ENCODE measurements around the gene DEFB128.

Gene DEFB128

DNA sequence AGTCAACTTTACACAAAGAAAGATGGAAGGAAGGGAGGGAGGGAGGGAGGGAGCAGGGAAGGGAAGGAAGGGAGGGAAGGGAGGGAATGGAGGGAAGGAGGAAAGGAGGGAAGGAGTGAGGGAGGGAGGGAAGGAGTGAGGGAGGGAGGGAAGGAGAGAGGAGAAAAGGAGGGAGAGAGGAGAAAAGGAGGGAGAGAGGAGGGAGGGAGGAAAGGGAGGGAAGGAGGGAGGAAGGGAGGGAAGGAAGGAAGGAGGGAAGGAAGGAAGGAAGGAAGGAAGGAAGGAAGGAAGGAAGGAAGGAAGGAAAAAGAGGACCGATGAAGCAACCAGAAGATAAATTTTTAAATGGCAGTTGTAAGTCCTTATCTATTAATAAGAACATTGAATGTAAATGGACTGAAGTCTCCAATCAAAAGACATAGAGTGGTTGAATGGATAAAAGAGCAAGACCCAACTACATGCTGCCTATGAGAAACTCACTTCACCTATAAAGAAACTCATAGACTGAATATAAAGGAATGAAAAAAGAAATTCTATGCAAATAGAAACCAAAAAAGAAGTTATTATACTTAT lies 31.8 kb upstream of the DEFB128 start:
- TF ChIP-seq YY1 (IDR thresholded peaks at IDR 0.05; ENCODE audit: insufficient read depth, insufficient read length) (no peak), SUZ12 (IDR thresholded peaks at IDR 0.05; ENCODE audit: extremely low read depth, insufficient read depth, insufficient read length) (no peak), ZNF274 (IDR thresholded peaks at IDR 0.05; ENCODE audit: low read depth, low read length) (no peak)
- Histone ChIP-seq H3K36me3 (ENCODE audit: insufficient read depth, insufficient read length, low read length) (no peaks in the 10 kb centered on the region), H3K4me1 (ENCODE audit: insufficient read depth, insufficient read length) (no peaks in the 10 kb centered on the region), H3K9me3 (ENCODE audit: insufficient read depth, low read length) (no peaks in the 10 kb centered on the region), H3K4me3 (ENCODE audit: insufficient read length, low read depth) (no peak overlapping the region), H3K27me3 (ENCODE audit: insufficient read depth, insufficient read length) (peaks cover 4% of the 10 kb centered on the region), H3K9ac (ENCODE audit: insufficient read length, low read depth) (no peak overlapping the region)
- DNase-seq (ENCODE audit: low read depth, low spot score), result no peak

DNA sequence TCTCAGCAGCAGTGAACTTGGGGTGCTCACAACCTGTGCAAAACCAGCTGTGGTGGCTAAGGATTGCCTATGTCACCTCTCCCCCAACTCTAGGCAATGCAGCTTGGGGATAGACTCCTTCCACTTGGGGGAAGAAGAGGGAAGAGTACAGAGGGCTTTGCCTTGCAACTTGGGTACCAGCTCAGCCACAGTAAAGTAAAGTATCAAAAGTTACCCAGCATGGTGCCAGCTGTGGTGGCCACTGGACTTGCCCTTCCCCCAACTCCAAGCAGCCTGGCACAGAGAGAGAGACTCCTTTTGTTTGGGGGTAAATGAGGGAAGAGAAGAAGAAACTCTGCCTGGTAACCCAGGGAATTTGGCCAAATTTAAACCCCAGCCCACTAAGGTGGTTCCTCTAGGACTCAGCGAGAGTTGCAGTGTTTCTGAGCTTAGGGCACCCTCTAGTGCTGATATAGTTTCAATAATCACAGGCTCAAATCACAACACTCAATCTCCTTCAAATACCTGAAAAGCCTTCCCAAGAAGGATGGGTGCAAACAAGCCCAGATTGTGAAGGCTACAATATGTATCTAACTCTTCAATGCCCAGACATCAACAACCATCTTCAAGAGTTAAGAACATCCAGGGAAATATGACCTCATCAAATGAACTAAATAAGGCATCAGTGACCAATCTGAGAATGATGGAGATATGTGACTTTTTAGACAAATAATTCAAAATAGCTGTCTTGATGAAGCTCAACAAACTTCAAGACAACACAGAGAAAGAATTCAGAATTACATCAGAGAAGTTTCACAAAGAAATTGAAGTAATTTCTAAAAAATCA lies 30.0 kb upstream of the DEFB128 start:
- Histone ChIP-seq H3K36me3 (ENCODE audit: insufficient read depth, insufficient read length, low read length) (no peaks in the 10 kb centered on the region), H3K4me3 (ENCODE audit: insufficient read length, low read depth) (no peak overlapping the region), H3K4me1 (ENCODE audit: insufficient read depth, insufficient read length) (no peaks in the 10 kb centered on the region), H3K9me3 (ENCODE audit: insufficient read depth, low read length) (no peaks in the 10 kb centered on the region), H3K9ac (ENCODE audit: insufficient read length, low read depth) (no peak overlapping the region), H3K27me3 (ENCODE audit: insufficient read depth, insufficient read length) (peaks cover 4% of the 10 kb centered on the region)
- DNase-seq (ENCODE audit: low read depth, low spot score), result peak; percentile 35
- TF ChIP-seq SUZ12 (IDR thresholded peaks at IDR 0.05; ENCODE audit: extremely low read depth, insufficient read depth, insufficient read length) (no peak), YY1 (IDR thresholded peaks at IDR 0.05; ENCODE audit: insufficient read depth, insufficient read length) (no peak), ZNF274 (IDR thresholded peaks at IDR 0.05; ENCODE audit: low read depth, low read length) (no peak; the same call in 1 of the 2 replicates)

DNA sequence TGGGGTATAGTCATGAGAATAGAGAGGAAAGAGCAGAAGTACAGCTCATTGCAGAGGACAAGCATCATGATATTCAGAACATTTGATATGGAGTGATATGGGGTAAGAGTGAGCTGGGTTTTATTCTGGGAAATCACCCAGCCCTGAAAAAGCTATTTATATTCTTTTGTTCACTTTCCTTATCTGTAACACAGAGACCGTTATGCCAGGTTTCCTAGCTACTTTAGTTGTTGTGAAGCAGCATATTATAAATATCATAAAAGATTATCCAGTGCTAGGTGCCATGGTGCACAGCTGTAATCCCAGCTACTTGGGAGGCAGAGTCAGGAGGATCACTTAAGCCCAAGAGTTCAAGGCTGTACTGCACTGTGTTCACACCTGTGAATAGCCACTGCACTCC lies 27.8 kb upstream of the DEFB128 start:
- Histone ChIP-seq H3K36me3 (ENCODE audit: insufficient read depth, insufficient read length, low read length) (no peaks in the 10 kb centered on the region), H3K9ac (ENCODE audit: insufficient read length, low read depth) (no peak overlapping the region), H3K9me3 (ENCODE audit: insufficient read depth, low read length) (no peaks in the 10 kb centered on the region), H3K4me3 (ENCODE audit: insufficient read length, low read depth) (no peak overlapping the region), H3K4me1 (ENCODE audit: insufficient read depth, insufficient read length) (no peaks in the 10 kb centered on the region), H3K27me3 (ENCODE audit: insufficient read depth, insufficient read length) (peaks cover 4% of the 10 kb centered on the region)
- no peak for DNase-seq (ENCODE audit: low read depth, low spot score)
- TF ChIP-seq ZNF274 (IDR thresholded peaks at IDR 0.05; ENCODE audit: low read depth, low read length) (no peak), YY1 (IDR thresholded peaks at IDR 0.05; ENCODE audit: insufficient read depth, insufficient read length) (no peak), SUZ12 (IDR thresholded peaks at IDR 0.05; ENCODE audit: extremely low read depth, insufficient read depth, insufficient read length) (no peak)

GRCh38 chr20:215796-216195 lies 26.3 kb upstream of the DEFB128 start:
- H3K4me3 ChIP-seq (ENCODE audit: insufficient read length, low read depth), result no peak overlapping the region
- TF ChIP-seq SUZ12 (IDR thresholded peaks at IDR 0.05; ENCODE audit: extremely low read depth, insufficient read depth, insufficient read length) (no peak), YY1 (IDR thresholded peaks at IDR 0.05; ENCODE audit: insufficient read depth, insufficient read length) (no peak), ZNF274 (IDR thresholded peaks at IDR 0.05; ENCODE audit: low read depth, low read length) (no peak)
- DNase-seq (ENCODE audit: low read depth, low spot score), result no peak
- H3K9ac ChIP-seq (ENCODE audit: insufficient read length, low read depth), result no peak overlapping the region
- no peaks in the 10 kb centered on the region for H3K4me1 ChIP-seq (ENCODE audit: insufficient read depth, insufficient read length)
- no peaks in the 10 kb centered on the region for H3K9me3 ChIP-seq (ENCODE audit: insufficient read depth, low read length)
- H3K27me3 ChIP-seq (ENCODE audit: insufficient read depth, insufficient read length), result no peaks in the 10 kb centered on the region
- H3K36me3 ChIP-seq (ENCODE audit: insufficient read depth, insufficient read length, low read length), result no peaks in the 10 kb centered on the region

GRCh38 chr20:214383-214782 lies 24.9 kb upstream of the DEFB128 start:
- Histone ChIP-seq H3K4me1 (ENCODE audit: insufficient read depth, insufficient read length) (no peaks in the 10 kb centered on the region), H3K27me3 (ENCODE audit: insufficient read depth, insufficient read length) (no peaks in the 10 kb centered on the region), H3K36me3 (ENCODE audit: insufficient read depth, insufficient read length, low read length) (no peaks in the 10 kb centered on the region), H3K4me3 (ENCODE audit: insufficient read length, low read depth) (no peak overlapping the region), H3K9me3 (ENCODE audit: insufficient read depth, low read length) (no peaks in the 10 kb centered on the region), H3K9ac (ENCODE audit: insufficient read length, low read depth) (no peak overlapping the region)
- no peak for DNase-seq (ENCODE audit: low read depth, low spot score)
- no peak for TF ChIP-seq ZNF274 (IDR thresholded peaks at IDR 0.05; ENCODE audit: low read depth, low read length)
- TF ChIP-seq SUZ12 (IDR thresholded peaks at IDR 0.05; ENCODE audit: extremely low read depth, insufficient read depth, insufficient read length), result no peak
- no peak for TF ChIP-seq YY1 (IDR thresholded peaks at IDR 0.05; ENCODE audit: insufficient read depth, insufficient read length)

GRCh38 chr20:210809-211502 lies 21.4 kb upstream of the DEFB128 start:
- Histone ChIP-seq H3K27me3 (ENCODE audit: insufficient read depth, insufficient read length) (no peaks in the 10 kb centered on the region), H3K9me3 (ENCODE audit: insufficient read depth, low read length) (no peaks in the 10 kb centered on the region), H3K9ac (ENCODE audit: insufficient read length, low read depth) (no peak overlapping the region), H3K4me1 (ENCODE audit: insufficient read depth, insufficient read length) (no peaks in the 10 kb centered on the region), H3K4me3 (ENCODE audit: insufficient read length, low read depth) (no peak overlapping the region), H3K36me3 (ENCODE audit: insufficient read depth, insufficient read length, low read length) (no peaks in the 10 kb centered on the region)
- no peak for DNase-seq (ENCODE audit: low read depth, low spot score)
- TF ChIP-seq SUZ12 (IDR thresholded peaks at IDR 0.05; ENCODE audit: extremely low read depth, insufficient read depth, insufficient read length), result no peak
- no peak for TF ChIP-seq YY1 (IDR thresholded peaks at IDR 0.05; ENCODE audit: insufficient read depth, insufficient read length)
- TF ChIP-seq ZNF274 (IDR thresholded peaks at IDR 0.05; ENCODE audit: low read depth, low read length), result no peak
